CD4-positive, alpha-beta memory T cell (primary cell): ENCODE measurements around the gene LMTK3. TPM values are rescaled to one million over a fixed set of nuclear protein-coding genes. Genes with fewer than 3 reads are reported as not detected.

Experiments used
- CTCF ChIA-PET: fragments of 350-600 bp; sonication (Branson Sonifier 250); formaldehyde crosslinking; loops from one replicate; lab custom pipeline; 2021; ENCODE audit warnings: inconsistent platforms; ENCODE audit not compliant: partially characterized antibody; lab: Charles Lee
- POLR2A ChIA-PET: fragments of 350-600 bp; sonication (Branson Sonifier 250); formaldehyde crosslinking; loops from one replicate; lab custom pipeline; 2021; ENCODE audit not compliant: partially characterized antibody; lab: Charles Lee
- DNase-seq, 5 donors: peaks; one replicate each; pipeline versions ENCODE4 v3.0.0 to v3.0.0-alpha.2; 2020 to 2022; ENCODE audit warnings: mixed read lengths in 1 of 5
- H3K27ac ChIP-seq: one replicate; pipeline ENCODE4 v1.7.0; 2013; ENCODE audit warnings: low read depth, low read length
- H3K27me3 ChIP-seq: 2 replicates; pipeline ENCODE4 v1.7.0; 2013; ENCODE audit warnings: mild to moderate bottlenecking, low read length, moderate library complexity; ENCODE audit not compliant: insufficient read depth
- H3K36me3 ChIP-seq: 2 replicates; pipeline ENCODE4 v1.7.0; 2013; ENCODE audit warnings: mild to moderate bottlenecking, low read length, moderate library complexity; ENCODE audit not compliant: insufficient read depth
- H3K4me1 ChIP-seq: 2 replicates; pipeline ENCODE4 v1.7.0; 2013; ENCODE audit warnings: mild to moderate bottlenecking, low read length, moderate library complexity; ENCODE audit not compliant: insufficient read depth
- H3K4me3 ChIP-seq, 2 donors: one replicate each; pipeline ENCODE4 v1.7.0; 2013; ENCODE audit warnings: low read length in 2 of 2, mild to moderate bottlenecking in 1 of 2
- H3K9me3 ChIP-seq, 2 donors: one replicate each; pipeline ENCODE4 v1.7.0; 2013; ENCODE audit warnings: low read length in 2 of 2, control low read depth in 1 of 2; ENCODE audit not compliant: control insufficient read depth in 1 of 2
- H3K27ac Mint-ChIP-seq, 7 donors: one replicate each; pipeline ENCODE4 v1.8.0; 2020 to 2021; ENCODE audit warnings: mixed read lengths in 7 of 7, mild to moderate bottlenecking in 6 of 7, inconsistent platforms in 3 of 7, moderate library complexity in 3 of 7
- H3K27me3 Mint-ChIP-seq, 2 donors: one replicate each; pipeline ENCODE4 v1.8.0; 2020 to 2021; ENCODE audit warnings: mixed read lengths in 2 of 2
- H3K36me3 Mint-ChIP-seq, 2 donors: one replicate each; pipeline ENCODE4 v1.8.0; 2020 to 2021; ENCODE audit warnings: mixed read lengths in 2 of 2, inconsistent platforms in 1 of 2, mild to moderate bottlenecking in 1 of 2
- H3K4me1 Mint-ChIP-seq, 4 donors: one replicate each; pipeline ENCODE4 v1.8.0; 2020 to 2021; ENCODE audit warnings: mixed read lengths in 4 of 4, mild to moderate bottlenecking in 1 of 4
- H3K4me3 Mint-ChIP-seq, 8 donors: one replicate each; pipeline ENCODE4 v1.8.0; 2020 to 2021; ENCODE audit warnings: mixed read lengths in 8 of 8, mild to moderate bottlenecking in 7 of 8, moderate library complexity in 6 of 8, inconsistent platforms in 3 of 8
- H3K9me3 Mint-ChIP-seq, 8 donors: one replicate each; pipeline ENCODE4 v1.8.0; 2020 to 2021; ENCODE audit warnings: mixed read lengths in 8 of 8, mild to moderate bottlenecking in 5 of 8, inconsistent platforms in 3 of 8, moderate library complexity in 1 of 8
- intact Hi-C: fragments of 100-400 bp; cut with micrococcal nuclease; formaldehyde crosslinking; loops from one replicate; pipeline ENCODE4 v1.15.1; 2023
- polyA plus RNA-seq, 2 donors: library from polyadenylated mRNA; unstranded; fragments of 300-500 nt; fragmentation: Illumina TruSeq; gene quantifications; one replicate each; pipeline ENCODE4 v1.2.3, GENCODE V29; 2021
- total RNA-seq, 2 experiments: library from RNA; stranded (reverse); gene quantifications; one replicate each; pipeline ENCODE4 v1.2.3, GENCODE V29; 2021

Gene LMTK3
- total and polyA plus RNA-seq, 4 experiments from 2014 or later: 0.17 to 20.6 (median 18.5) TPM; not detected in 1

- Mint-ChIP-seq H3K9me3 (no peaks in the 10 kb centered on the region), H3K4me3 (no peak overlapping the region), H3K27me3 (no peaks in the 10 kb centered on the region), H3K36me3 (peaks cover 16 to 33% of the 10 kb centered on the region in 2 donors), H3K27ac (no peak overlapping the region), H3K4me1 (peaks cover 6 to 28% (median 16%) of the 10 kb centered on the region in 4 donors)
- H3K27ac ChIP-seq: no peak overlapping the region
- ChIA-PET POLR2A (interaction anchor here (1.1 kb wide), 1 partner anchor 18 kb away, joined by 3 read pairs; no protein-coding TSS in a partner anchor), CTCF (interaction anchor here (0.6 kb wide), 1 partner anchor 212 kb away, joined by 3 read pairs; no protein-coding TSS in a partner anchor)
- no peak for DNase-seq
- peaks cover 12% of the 10 kb centered on the region for H3K4me1 ChIP-seq
- intact Hi-C loops: no loop called here
- no peak overlapping the region for H3K4me3 ChIP-seq
- no peaks in the 10 kb centered on the region for H3K9me3 ChIP-seq
- peaks cover 27% of the 10 kb centered on the region for H3K36me3 ChIP-seq
- no peaks in the 10 kb centered on the region for H3K27me3 ChIP-seq
Measured at GRCh38 chr19:48477698-48478338, 33.8 kb downstream of the LMTK3 start.

GRCh38 chr19:48477067-48477685, 34.5 kb downstream of the LMTK3 start:
- DNase-seq: no peak
- Histone ChIP-seq H3K4me3 (no peak overlapping the region), H3K27me3 (no peaks in the 10 kb centered on the region), H3K9me3 (no peaks in the 10 kb centered on the region), H3K36me3 (peaks cover 31% of the 10 kb centered on the region), H3K4me1 (peaks cover 12% of the 10 kb centered on the region), H3K27ac (no peak overlapping the region)
- Mint-ChIP-seq H3K27me3 (no peaks in the 10 kb centered on the region), H3K27ac (peak overlapping the region in 3 of 7 donors; percentile 58 to 74 (median 68)), H3K36me3 (peaks cover 16 to 37% of the 10 kb centered on the region in 2 donors), H3K4me3 (no peak overlapping the region), H3K4me1 (peaks cover 6 to 25% (median 16%) of the 10 kb centered on the region in 4 donors), H3K9me3 (no peaks in the 10 kb centered on the region)
- CTCF ChIA-PET: no interaction called here
- intact Hi-C loops: no loop called here
- POLR2A ChIA-PET: interaction anchor here (1.1 kb wide), 1 partner anchor 19 kb away, joined by 3 read pairs; no protein-coding TSS in a partner anchor

DNA sequence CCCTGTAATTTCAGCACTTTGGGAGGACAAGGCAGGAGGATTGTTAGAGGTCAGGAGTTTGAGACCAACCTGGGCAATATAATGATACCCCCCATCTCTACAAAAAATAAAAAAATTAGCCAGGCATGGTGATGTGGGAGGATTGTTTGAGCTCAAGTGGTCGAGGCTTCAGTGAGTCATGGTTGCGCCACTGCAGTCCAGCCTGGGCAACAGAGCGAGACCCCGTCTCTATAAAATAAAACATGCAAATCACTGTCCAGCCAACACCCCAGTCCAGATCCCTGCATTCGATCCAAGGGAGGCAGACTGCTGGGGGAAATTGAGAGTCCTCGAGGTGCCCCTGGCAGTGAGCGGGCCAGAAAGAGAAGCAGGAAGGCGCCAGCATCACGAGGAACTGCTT, 35.5 kb downstream of the LMTK3 start:
- Histone ChIP-seq H3K36me3 (peaks cover 36% of the 10 kb centered on the region), H3K27me3 (no peaks in the 10 kb centered on the region)
- CTCF ChIA-PET: interaction anchor here (1.2 to 1.3 kb wide), 3 partner anchors 11 to 14 kb away, joined by 3 to 9 read pairs (median 6); no protein-coding TSS in a partner anchor

DNA sequence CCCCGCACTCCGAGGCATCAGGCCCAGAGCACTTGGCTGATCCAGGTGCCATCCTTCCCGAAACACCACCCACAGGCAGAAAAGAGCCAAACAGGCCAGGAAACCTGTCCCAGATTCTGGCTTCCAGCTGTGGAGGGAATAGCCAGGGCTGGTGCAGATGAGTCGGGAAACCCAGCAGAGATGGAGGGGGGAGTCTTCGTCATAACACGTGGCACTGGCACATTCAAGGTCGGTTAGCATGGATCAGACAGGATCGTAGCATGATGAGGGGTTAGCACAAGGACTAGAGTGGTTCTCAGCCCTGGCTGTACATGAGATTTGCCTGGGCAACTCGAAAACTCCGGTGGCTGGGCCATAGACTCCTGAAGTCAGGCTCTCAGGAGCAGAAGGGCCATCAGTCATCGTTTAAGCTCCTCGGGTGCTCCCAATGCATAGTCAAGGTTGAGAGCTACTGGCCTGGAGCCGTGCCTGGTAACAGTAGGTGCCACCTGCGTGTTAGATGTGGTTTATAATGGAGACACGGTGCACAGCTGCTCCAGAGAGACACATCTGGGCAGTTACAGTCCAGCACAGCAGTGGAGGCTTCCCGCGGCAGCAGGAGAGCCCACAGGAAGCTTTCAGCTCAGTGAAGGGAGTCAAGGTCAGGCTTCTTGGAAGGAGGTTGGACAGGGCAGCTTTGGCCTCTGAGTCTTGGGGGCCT, 36.1 kb downstream of the LMTK3 start:
- Histone ChIP-seq H3K4me1 (peaks cover 10% of the 10 kb centered on the region), H3K27ac (no peak overlapping the region), H3K27me3 (no peaks in the 10 kb centered on the region), H3K9me3 (no peaks in the 10 kb centered on the region), H3K36me3 (peaks cover 40% of the 10 kb centered on the region), H3K4me3 (no peak overlapping the region)
- Mint-ChIP-seq H3K36me3 (peaks cover 26 to 49% of the 10 kb centered on the region in 2 donors), H3K27ac (peak overlapping the region in 4 of 7 donors; percentile 60 to 76 (median 70)), H3K9me3 (no peaks in the 10 kb centered on the region), H3K27me3 (no peaks in the 10 kb centered on the region), H3K4me1 (peaks cover 6 to 17% (median 14%) of the 10 kb centered on the region in 4 donors), H3K4me3 (no peak overlapping the region)
- ChIA-PET POLR2A (interaction anchor here (1.2 to 1.5 kb wide), 2 partner anchors 12 to 30 kb away, joined by 3 to 4 read pairs; no protein-coding TSS in a partner anchor), CTCF (interaction anchor here (1.2 to 1.3 kb wide), 3 partner anchors 12 to 15 kb away, joined by 3 to 9 read pairs (median 6); no protein-coding TSS in a partner anchor)
- intact Hi-C loops: no loop called here
- DNase-seq: no peak

More for the DNA sequence above, 35.5 kb downstream of the LMTK3 start:
- intact Hi-C loops: no loop called here
- Histone ChIP-seq H3K4me3 (no peak overlapping the region), H3K9me3 (no peaks in the 10 kb centered on the region), H3K27ac (no peak overlapping the region), H3K4me1 (peaks cover 10% of the 10 kb centered on the region)
- Mint-ChIP-seq H3K36me3 (peaks cover 23 to 44% of the 10 kb centered on the region in 2 donors), H3K4me1 (peaks cover 6 to 18% (median 14%) of the 10 kb centered on the region in 4 donors), H3K27me3 (no peaks in the 10 kb centered on the region), H3K9me3 (no peaks in the 10 kb centered on the region), H3K4me3 (no peak overlapping the region), H3K27ac (peak overlapping the region in 3 of 7 donors; percentile 66 to 76 (median 73))
- no peak for DNase-seq
- POLR2A ChIA-PET: no interaction called here

GRCh38 chr19:48474084-48474592, 37.5 kb downstream of the LMTK3 start:
- Histone ChIP-seq H3K27me3 (no peaks in the 10 kb centered on the region), H3K9me3 (no peaks in the 10 kb centered on the region), H3K27ac (no peak overlapping the region), H3K4me3 (no peak overlapping the region), H3K36me3 (peaks cover 43% of the 10 kb centered on the region), H3K4me1 (peaks cover 10% of the 10 kb centered on the region)
- H3K9me3 Mint-ChIP-seq: no peaks in the 10 kb centered on the region
- peaks cover 26 to 49% of the 10 kb centered on the region in 2 donors for H3K36me3 Mint-ChIP-seq
- POLR2A ChIA-PET: interaction anchor here (1.5 kb wide), 1 partner anchor 29 kb away, joined by 3 read pairs; no protein-coding TSS in a partner anchor
- intact Hi-C loops: no loop called here
- CTCF ChIA-PET: no interaction called here
- DNase-seq: no peak
- no peak overlapping the region for H3K4me3 Mint-ChIP-seq
- H3K27ac Mint-ChIP-seq: peak overlapping the region in 3 of 7 donors; percentile 15 to 32 (median 19)
- H3K27me3 Mint-ChIP-seq: no peaks in the 10 kb centered on the region
- peaks cover 5 to 13% (median 8%) of the 10 kb centered on the region in 4 donors for H3K4me1 Mint-ChIP-seq

- H3K27ac ChIP-seq: no peak overlapping the region
- Mint-ChIP-seq H3K36me3 (peaks cover 26 to 53% of the 10 kb centered on the region in 2 donors), H3K9me3 (no peaks in the 10 kb centered on the region), H3K4me1 (peaks cover 9 to 17% (median 13%) of the 10 kb centered on the region in 4 donors), H3K27me3 (no peaks in the 10 kb centered on the region), H3K4me3 (peak overlapping the region in 1 of 8 donors; percentile 17), H3K27ac (peak overlapping the region in 3 of 7 donors; percentile 7 to 53 (median 25))
- peaks cover 43% of the 10 kb centered on the region for H3K36me3 ChIP-seq
- DNase-seq: no peak
- no peaks in the 10 kb centered on the region for H3K9me3 ChIP-seq
- CTCF ChIA-PET: interaction anchor here (1.7 kb wide), 1 partner anchor 17 kb away, joined by 5 read pairs; no protein-coding TSS in a partner anchor
- H3K4me3 ChIP-seq: no peak overlapping the region
- intact Hi-C loops: no loop called here
- no peaks in the 10 kb centered on the region for H3K27me3 ChIP-seq
- peaks cover 13% of the 10 kb centered on the region for H3K4me1 ChIP-seq
- POLR2A ChIA-PET: no interaction called here
Measured at GRCh38 chr19:48473161-48473966, 38.3 kb downstream of the LMTK3 start.
